Skeletal muscle satellite cell (primary cell): Measurements from ENCODE around the gene NR4A1.

Source experiments
- H3K27me3 ChIP-seq: 2 replicates; pipeline ENCODE4 v1.7.0; 2013; ENCODE audit warnings: low read length; ENCODE audit not compliant: control insufficient read depth, insufficient read depth
- H3K36me3 ChIP-seq: 2 replicates; pipeline ENCODE4 v1.7.0; 2013; ENCODE audit warnings: mild to moderate bottlenecking, control low read depth, low read length; ENCODE audit not compliant: insufficient read depth
- H3K4me1 ChIP-seq: 2 replicates; pipeline ENCODE4 v1.7.0; 2013; ENCODE audit warnings: low read length; ENCODE audit not compliant: control insufficient read depth, insufficient read depth
- H3K4me2 ChIP-seq: 2 replicates; pipeline ENCODE4 v1.7.0; 2013; ENCODE audit warnings: mild to moderate bottlenecking, low read length
- H3K4me3 ChIP-seq: 2 replicates; pipeline ENCODE4 v1.7.0; 2013; ENCODE audit warnings: low read length
- H3K9ac ChIP-seq: 2 replicates; pipeline ENCODE4 v1.7.0; 2013; ENCODE audit warnings: mild to moderate bottlenecking, low read depth, low read length, moderate library complexity
- H3K9me3 ChIP-seq: replicated peaks from 2 replicates; pipeline ENCODE4 v1.7.0; 2013; ENCODE audit warnings: mild to moderate bottlenecking, control low read depth, low read length

The NR4A1 gene

DNA sequence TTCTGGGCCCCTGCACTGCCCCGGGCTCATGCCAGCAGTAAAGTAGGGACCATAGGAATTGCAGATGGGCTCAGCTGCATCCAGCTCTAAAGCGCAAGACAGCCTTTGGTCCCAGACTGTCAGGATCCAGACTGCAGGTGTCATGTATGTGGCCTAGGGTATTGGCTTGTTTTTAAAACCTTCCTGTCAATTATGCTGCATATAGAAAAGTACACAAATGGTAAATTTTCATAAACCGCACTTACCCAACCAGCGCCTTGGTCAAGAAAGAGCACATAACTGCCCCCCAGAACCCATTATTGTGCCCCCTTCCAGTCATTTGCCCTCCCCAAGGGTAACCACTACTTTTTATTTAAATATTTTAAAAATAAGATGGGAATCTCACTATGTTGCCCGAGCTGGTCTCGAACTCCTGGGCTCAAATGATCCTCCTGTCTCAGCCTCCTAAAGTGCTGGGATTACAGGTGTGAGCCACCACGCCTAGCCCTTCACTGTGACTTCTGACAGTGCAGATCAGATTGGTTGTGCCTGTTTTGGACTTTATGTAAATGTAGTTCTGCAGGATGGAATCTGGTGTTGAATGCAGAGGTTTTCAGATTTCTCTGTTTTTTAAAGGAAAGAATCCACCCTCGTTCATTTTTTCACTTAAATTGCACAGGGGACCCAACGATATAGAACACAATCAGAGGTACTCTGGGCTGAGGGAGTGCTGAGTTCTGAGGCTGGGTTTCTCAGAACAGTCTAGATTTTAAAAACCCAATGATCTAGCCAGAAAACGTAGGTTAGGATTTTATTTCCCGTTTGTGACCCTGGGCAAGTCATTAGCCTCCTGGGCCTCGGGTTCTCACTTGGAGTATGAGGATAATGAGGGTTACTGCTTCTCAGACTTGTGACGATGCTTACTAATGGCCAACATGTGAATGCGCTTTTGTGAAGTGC is 6.7 kb downstream of the NR4A1 start:
- H3K36me3 ChIP-seq: peaks cover 11% of the 10 kb centered on the region
- H3K4me1 ChIP-seq: peaks cover 11% of the 10 kb centered on the region
- no peak overlapping the region for H3K4me2 ChIP-seq
- no peaks in the 10 kb centered on the region for H3K27me3 ChIP-seq
- no peak overlapping the region for H3K4me3 ChIP-seq
- H3K9me3 ChIP-seq: no peaks in the 10 kb centered on the region
- H3K9ac ChIP-seq: no peak overlapping the region

DNA sequence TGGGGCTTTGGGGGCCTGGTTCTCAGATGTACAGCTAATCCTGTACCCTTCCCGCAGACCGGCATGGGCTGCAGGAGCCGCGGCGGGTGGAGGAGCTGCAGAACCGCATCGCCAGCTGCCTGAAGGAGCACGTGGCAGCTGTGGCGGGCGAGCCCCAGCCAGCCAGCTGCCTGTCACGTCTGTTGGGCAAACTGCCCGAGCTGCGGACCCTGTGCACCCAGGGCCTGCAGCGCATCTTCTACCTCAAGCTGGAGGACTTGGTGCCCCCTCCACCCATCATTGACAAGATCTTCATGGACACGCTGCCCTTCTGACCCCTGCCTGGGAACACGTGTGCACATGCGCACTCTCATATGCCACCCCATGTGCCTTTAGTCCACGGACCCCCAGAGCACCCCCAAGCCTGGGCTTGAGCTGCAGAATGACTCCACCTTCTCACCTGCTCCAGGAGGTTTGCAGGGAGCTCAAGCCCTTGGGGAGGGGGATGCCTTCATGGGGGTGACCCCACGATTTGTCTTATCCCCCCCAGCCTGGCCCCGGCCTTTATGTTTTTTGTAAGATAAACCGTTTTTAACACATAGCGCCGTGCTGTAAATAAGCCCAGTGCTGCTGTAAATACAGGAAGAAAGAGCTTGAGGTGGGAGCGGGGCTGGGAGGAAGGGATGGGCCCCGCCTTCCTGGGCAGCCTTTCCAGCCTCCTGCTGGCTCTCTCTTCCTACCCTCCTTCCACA is 7.6 kb downstream of the NR4A1 start:
- H3K4me3 ChIP-seq: no peak overlapping the region
- no peak overlapping the region for H3K9ac ChIP-seq
- H3K4me2 ChIP-seq: no peak overlapping the region
- H3K27me3 ChIP-seq: no peaks in the 10 kb centered on the region
- peaks cover 20% of the 10 kb centered on the region for H3K4me1 ChIP-seq
- peaks cover 11% of the 10 kb centered on the region for H3K36me3 ChIP-seq
- no peaks in the 10 kb centered on the region for H3K9me3 ChIP-seq

DNA sequence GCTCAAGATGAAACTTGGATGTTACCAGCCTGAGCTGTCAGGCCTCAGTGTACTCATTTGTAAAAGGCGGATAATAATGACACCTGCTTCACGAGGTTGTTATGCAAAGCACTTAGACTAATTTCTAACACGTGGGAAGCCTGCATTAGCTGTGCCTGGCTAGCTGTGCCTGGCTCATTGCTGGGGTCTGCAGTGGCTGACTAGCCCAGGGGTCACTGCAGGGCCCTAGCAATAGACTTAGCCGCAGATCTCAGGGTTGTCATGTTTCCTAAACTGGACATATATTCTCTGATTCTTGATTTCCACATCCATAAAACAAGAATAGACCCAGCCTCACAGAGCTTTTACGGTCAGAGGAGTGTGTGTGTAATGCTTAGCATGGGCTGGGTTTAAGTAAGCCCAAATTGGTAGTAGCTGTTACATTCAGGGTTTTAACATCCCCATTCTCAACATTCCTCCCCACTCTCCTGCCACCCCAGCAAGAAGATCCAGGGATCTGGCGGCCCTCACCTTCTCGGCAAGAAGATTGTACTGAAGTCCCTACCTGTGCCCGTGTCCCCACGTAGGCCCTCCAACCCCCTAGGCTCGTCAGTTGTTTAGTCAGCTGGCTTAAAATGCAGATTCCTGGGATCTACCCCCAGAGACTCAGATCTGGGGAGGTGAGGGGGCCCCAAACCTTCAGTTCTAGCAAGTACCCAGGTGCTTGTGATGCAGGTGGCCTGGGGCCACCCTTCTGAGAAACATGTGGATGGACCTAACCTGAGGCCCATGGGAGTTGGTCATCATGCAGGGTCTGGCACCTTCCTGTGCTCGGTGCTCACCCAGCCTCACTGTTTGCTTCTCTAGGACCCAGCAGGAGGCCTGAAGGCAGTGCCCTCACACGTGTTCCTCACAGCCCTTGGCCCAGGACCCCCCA is 8.6 kb downstream of the NR4A1 start:
- Histone ChIP-seq H3K9ac (no peak overlapping the region), H3K27me3 (no peaks in the 10 kb centered on the region), H3K36me3 (peaks cover 9% of the 10 kb centered on the region), H3K4me1 (peaks cover 31% of the 10 kb centered on the region), H3K9me3 (no peaks in the 10 kb centered on the region), H3K4me2 (no peak overlapping the region), H3K4me3 (no peak overlapping the region)

DNA sequence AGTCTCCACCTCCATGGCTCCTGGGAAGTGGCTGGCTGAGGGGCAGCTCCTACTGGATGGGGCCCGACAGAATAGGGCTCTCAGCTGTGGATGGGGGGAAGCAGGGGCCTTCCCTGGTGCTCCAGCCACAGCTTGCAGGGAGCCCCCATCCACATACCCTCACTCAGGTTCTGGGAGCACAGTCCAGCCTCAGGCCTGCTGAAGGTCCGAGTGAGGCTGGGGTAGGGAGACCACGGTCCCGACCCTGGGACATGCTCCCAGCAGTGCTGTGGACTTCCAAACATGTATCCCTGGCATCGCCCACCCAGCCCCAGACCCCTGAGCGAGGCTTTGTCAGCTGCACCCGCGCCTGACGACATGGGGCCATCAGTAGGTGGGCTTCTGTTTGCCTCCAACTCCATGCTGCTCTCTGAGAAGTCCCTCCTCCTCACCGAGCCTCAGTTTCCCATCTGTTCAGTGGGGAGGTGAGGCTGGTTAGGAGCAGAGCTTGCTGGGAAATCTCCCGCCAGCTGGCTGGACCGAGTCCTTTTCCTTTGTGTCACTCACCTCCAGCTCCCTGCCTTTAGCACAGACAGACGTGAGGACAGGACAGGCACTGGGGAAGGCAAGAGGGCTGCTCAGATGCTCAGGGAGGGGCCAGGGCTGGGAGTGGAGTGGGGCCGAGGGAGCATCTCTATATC is 9.4 kb downstream of the NR4A1 start:
- Histone ChIP-seq H3K4me1 (peaks cover 34% of the 10 kb centered on the region), H3K4me2 (no peak overlapping the region), H3K9ac (no peak overlapping the region)

DNA sequence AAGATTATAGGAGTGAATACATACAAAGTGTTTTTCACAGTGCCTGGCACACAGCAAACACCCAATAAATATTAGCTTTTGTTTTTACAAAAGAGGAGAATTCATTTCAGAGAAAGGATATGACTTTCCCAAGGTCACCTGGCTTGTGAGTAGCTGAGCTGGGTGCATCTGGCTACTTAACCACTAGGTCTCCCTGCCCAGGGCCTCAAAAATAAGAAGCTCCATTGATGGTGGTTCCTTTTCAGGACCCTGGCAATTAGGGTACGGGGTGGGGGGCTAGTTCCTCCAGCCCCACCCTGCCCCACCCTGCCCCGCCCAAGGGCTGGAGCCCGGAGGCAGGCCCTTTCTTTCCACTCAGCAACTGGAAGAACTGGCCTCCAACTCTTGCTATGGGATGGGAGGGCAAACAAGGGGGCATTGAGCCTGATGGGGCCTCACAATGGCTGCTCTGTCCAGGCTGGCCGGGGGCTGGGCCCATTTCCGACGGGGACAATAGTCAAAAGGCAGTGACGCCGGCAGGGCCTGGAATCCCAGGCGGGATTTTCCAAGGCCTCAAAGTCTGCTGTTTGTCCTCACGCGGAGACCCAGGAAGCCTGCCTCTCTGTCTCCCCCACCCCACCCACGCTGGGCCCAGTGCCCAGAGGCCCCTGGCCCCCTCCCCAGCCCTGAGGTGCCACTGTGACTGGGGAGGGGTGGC is 10.4 kb downstream of the NR4A1 start:
- Histone ChIP-seq H3K4me3 (no peak overlapping the region), H3K4me2 (no peak overlapping the region), H3K9ac (no peak overlapping the region), H3K27me3 (no peaks in the 10 kb centered on the region), H3K9me3 (no peaks in the 10 kb centered on the region), H3K36me3 (peaks cover 6% of the 10 kb centered on the region), H3K4me1 (peaks cover 37% of the 10 kb centered on the region)

More for the DNA sequence above, 9.4 kb downstream of the NR4A1 start:
- no peaks in the 10 kb centered on the region for H3K9me3 ChIP-seq
- H3K4me3 ChIP-seq: no peak overlapping the region
- no peaks in the 10 kb centered on the region for H3K27me3 ChIP-seq
- H3K36me3 ChIP-seq: peaks cover 6% of the 10 kb centered on the region

DNA sequence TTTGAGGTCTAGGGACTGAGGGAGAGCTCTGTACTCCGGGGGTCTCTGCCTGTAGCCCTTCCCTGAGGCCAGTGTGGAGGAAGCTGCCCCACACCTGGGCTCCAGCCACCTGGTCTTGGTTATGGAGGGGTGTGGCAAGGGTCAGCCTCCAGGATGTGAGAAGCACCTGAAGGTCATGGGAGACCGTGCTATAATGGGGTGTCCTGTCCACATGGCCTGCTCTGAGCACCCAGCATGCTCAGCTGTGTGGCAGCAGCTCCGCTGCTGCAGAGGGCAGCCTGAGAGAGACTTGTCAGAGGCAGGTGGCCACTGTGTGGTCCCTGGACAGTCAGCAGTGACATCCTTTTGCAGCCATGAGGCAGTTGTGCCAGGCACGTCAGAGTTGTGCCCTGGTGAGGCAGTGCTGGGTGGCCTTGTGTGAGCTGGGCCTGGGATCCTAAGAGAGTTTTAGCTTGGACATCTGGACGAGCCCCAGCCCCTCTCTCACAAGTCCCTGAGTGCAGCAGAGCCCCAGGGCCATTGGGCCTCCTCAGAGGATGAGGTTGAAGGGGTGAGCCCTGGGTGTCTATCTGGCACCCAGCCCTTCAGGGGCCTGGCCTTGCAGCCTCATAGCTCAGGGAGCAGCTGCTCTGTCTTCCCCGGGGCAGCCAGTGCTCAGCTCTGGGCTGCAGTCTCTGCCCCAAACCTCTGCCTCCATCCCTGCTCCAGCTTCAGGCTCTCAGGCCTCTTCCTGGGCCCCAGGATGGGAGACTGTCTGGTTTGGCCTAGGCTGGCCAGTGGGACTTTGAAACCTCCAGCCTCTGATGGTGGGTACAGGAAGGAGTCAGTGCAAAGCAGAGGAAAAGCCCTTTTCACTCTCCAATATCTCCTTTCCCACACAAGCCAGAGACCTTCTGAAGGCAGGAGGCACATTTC is 11.2 kb downstream of the NR4A1 start:
- peak overlapping the region; percentile 78 for H3K9ac ChIP-seq
- H3K9me3 ChIP-seq: no peaks in the 10 kb centered on the region
- no peaks in the 10 kb centered on the region for H3K27me3 ChIP-seq
- H3K4me3 ChIP-seq: no peak overlapping the region
- H3K36me3 ChIP-seq: peaks cover under 1% of the 10 kb centered on the region
- peaks cover 37% of the 10 kb centered on the region for H3K4me1 ChIP-seq
- H3K4me2 ChIP-seq: no peak overlapping the region

DNA sequence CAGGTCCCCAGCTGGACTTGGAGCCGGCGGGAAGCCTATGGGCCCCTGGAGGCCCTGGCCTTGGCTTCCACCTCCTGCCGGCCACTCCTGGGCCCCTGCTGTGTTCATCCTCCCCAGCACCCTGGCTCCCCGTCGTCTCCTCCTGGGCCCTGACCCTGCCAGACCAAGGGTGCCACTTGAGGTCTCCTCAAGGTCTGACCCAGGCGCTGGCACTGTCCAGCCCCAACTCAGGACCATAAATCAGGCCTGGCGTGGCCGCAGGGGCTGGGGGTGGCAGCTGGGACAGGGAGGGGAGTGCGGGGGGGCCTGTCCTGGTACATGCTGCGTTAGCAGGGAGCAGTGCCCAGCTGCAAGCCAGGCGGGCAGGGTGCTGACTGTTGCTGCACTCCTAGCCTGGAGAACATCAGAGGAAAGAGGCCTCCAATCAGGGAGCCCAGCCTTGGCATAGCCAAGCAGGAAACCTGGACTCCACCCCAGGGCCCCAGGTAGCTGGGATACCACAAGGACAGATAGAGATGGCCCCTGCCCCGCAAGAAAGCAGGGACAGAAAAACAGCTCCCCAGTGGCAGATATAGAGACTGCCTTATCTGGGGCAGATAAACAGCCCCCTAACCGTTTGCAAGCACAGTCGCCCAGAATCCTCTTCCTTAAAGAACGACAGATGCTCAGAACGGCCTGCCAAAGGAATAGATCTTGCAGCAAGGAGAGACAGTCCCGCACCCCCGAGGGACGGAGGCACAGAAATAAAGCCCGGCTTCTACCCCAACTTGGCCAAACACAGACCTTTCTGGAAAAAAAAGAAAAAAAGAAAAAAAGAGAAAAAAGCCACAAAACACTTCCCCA is 12.1 kb downstream of the NR4A1 start:
- H3K36me3 ChIP-seq: no peaks in the 10 kb centered on the region
- H3K4me3 ChIP-seq: peak overlapping the region; percentile 10
- peak overlapping the region; percentile 67 for H3K4me2 ChIP-seq
- no peaks in the 10 kb centered on the region for H3K9me3 ChIP-seq
- H3K4me1 ChIP-seq: peaks cover 37% of the 10 kb centered on the region
- H3K9ac ChIP-seq: peak overlapping the region; percentile 78
- no peaks in the 10 kb centered on the region for H3K27me3 ChIP-seq

DNA sequence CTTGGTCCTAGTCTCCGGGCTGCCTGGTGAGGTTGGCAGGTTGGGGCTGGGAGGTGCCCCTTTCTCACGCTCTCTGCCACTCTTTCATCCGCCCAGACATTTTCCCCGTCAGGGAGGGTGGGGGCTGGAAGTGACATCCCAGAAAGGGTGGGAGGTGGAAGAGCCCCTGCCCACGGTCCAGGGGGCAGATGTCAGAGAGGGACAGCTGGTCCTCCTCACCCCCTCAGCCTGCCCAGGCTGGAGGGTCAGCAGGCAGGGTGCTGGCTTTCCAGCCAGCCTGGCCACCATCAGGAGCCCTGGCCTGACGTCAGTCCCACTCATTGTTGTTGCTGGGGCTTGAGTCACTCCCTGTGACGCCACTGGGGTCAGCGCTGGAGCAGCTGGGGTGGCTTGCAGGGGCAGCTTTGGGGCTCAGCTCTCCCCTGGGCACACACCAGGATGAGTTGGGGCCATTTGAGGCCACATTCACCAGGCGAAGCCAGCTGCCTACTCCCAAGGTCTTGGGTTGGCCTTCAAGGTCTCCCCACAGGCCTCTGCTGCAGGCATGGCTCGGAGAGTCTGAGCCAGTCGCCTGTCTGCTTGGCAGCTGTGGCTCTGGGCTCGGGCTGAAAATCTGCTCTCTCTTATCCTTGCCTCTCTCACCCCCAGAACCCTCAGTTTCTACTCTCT is 12.9 kb downstream of the NR4A1 start:
- H3K9ac ChIP-seq: peak overlapping the region; percentile 78
- no peaks in the 10 kb centered on the region for H3K9me3 ChIP-seq
- peak overlapping the region; percentile 10 for H3K4me3 ChIP-seq
- H3K36me3 ChIP-seq: no peaks in the 10 kb centered on the region
- H3K27me3 ChIP-seq: no peaks in the 10 kb centered on the region
- H3K4me2 ChIP-seq: peak overlapping the region; percentile 67
- peaks cover 38% of the 10 kb centered on the region for H3K4me1 ChIP-seq
